ENCODE data around the gene ANKDD1B. TPM values are rescaled to one million over a fixed set of nuclear protein-coding genes. Genes with fewer than 3 reads are reported as not detected.

ANKDD1B gene
- total and polyA plus RNA-seq, 4 donors: 1.3 to 9.4 (median 5.9) TPM

GRCh38 chr5:75648712-75649111, 37.5 kb downstream of the ANKDD1B start:
- WGBS, 2 donors: 74 to 89% methylated on average over 2 of the region's 2 CpGs
- peaks cover 0 to 3% (median 0%) of the 10 kb centered on the region in 5 donors for H3K4me1 ChIP-seq (ENCODE audit: control insufficient read depth in 5 of 5, insufficient read depth in 5 of 5, low read length in 5 of 5)
- no peak for ATAC-seq (ENCODE audit: insufficient read depth, low FRiP score)

GRCh38 chr5:75651575-75652238, 40.5 kb downstream of the ANKDD1B start:
- no peaks in the 10 kb centered on the region for H3K9me3 ChIP-seq (ENCODE audit: control insufficient read depth in 4 of 4, insufficient read depth in 3 of 4, low read length in 3 of 4)
- H3K36me3 ChIP-seq (ENCODE audit: control insufficient read depth in 4 of 4, insufficient read depth in 4 of 4, low read length in 4 of 4): no peaks in the 10 kb centered on the region
- H3K9ac ChIP-seq (ENCODE audit: insufficient read depth in 1 of 2, low read length in 2 of 2): no peak overlapping the region
- H3K27ac ChIP-seq (ENCODE audit: low read depth in 1 of 2, low read length in 1 of 2): no peak overlapping the region
- WGBS, 2 donors: 91 to 92% methylated on average over 4 of the region's 4 CpGs
- DNase-seq: no peak
- no peak overlapping the region for H3K4me3 ChIP-seq
- peaks cover 0 to 10% (median 3%) of the 10 kb centered on the region in 5 donors for H3K4me1 ChIP-seq (ENCODE audit: control insufficient read depth in 5 of 5, insufficient read depth in 5 of 5, low read length in 5 of 5)
- H3K27me3 ChIP-seq (ENCODE audit: control insufficient read depth in 3 of 3, insufficient read depth in 3 of 3, low read length in 2 of 3): peaks cover 0 to 3% (median 0%) of the 10 kb centered on the region in 3 donors
- no peak for ATAC-seq (ENCODE audit: insufficient read depth, low FRiP score)
- TF ChIP-seq CTCF (IDR thresholded peaks at IDR 0.05; ENCODE audit: control extremely low read depth, extremely low read depth): no peak

More at GRCh38 chr5:75648712-75649111, 37.5 kb downstream of the ANKDD1B start:
- H3K9me3 ChIP-seq (ENCODE audit: control insufficient read depth in 4 of 4, insufficient read depth in 3 of 4, low read length in 3 of 4): no peaks in the 10 kb centered on the region
- no peak for DNase-seq
- no peak overlapping the region for H3K27ac ChIP-seq (ENCODE audit: low read depth in 1 of 2, low read length in 1 of 2)
- TF ChIP-seq CTCF (IDR thresholded peaks at IDR 0.05; ENCODE audit: control extremely low read depth, extremely low read depth): no peak
- no peak overlapping the region for H3K9ac ChIP-seq (ENCODE audit: insufficient read depth in 1 of 2, low read length in 2 of 2)
- no peaks in the 10 kb centered on the region for H3K36me3 ChIP-seq (ENCODE audit: control insufficient read depth in 4 of 4, insufficient read depth in 4 of 4, low read length in 4 of 4)
- no peaks in the 10 kb centered on the region for H3K27me3 ChIP-seq (ENCODE audit: control insufficient read depth in 3 of 3, insufficient read depth in 3 of 3, low read length in 2 of 3)
- no peak overlapping the region for H3K4me3 ChIP-seq

GRCh38 chr5:75653521-75653920, 42.3 kb downstream of the ANKDD1B start:
- no peak overlapping the region for H3K9ac ChIP-seq (ENCODE audit: insufficient read depth in 1 of 2, low read length in 2 of 2)
- DNase-seq (no peak), ATAC-seq (ENCODE audit: insufficient read depth, low FRiP score) (no peak)
- 56 to 76% methylated on average over 2 of the region's 2 CpGs for WGBS, 2 donors
- H3K27me3 ChIP-seq (ENCODE audit: control insufficient read depth in 3 of 3, insufficient read depth in 3 of 3, low read length in 2 of 3): peaks cover 0 to 3% (median 0%) of the 10 kb centered on the region in 3 donors
- H3K36me3 ChIP-seq (ENCODE audit: control insufficient read depth in 4 of 4, insufficient read depth in 4 of 4, low read length in 4 of 4): no peaks in the 10 kb centered on the region
- no peaks in the 10 kb centered on the region for H3K9me3 ChIP-seq (ENCODE audit: control insufficient read depth in 4 of 4, insufficient read depth in 3 of 4, low read length in 3 of 4)
- H3K4me3 ChIP-seq: no peak overlapping the region
- H3K27ac ChIP-seq (ENCODE audit: low read depth in 1 of 2, low read length in 1 of 2): no peak overlapping the region
- TF ChIP-seq CTCF (IDR thresholded peaks at IDR 0.05; ENCODE audit: control extremely low read depth, extremely low read depth): no peak
- H3K4me1 ChIP-seq (ENCODE audit: control insufficient read depth in 5 of 5, insufficient read depth in 5 of 5, low read length in 5 of 5): peaks cover 0 to 13% (median 3%) of the 10 kb centered on the region in 5 donors
